HepG2 (cell line): Measurements from ENCODE around the gene MRFAP1L1. TPM values are rescaled to one million over a fixed set of nuclear protein-coding genes. Genes with fewer than 3 reads are reported as not detected.

Source experiments
- ATAC-seq: fragments of 200-7000 bp; cut with Tn5 transposase; 3 replicates; pipeline ENCODE4 v1.9.1; 2020; ENCODE audit warnings: mild to moderate bottlenecking, moderate library complexity
- BruUV-seq: library from RNA; stranded (reverse); fragments of 400-500 nt; replicated peaks from 2 replicates; lab custom pipeline; 2021; lab: Mats Ljungman, UMichigan
- CTCF ChIA-PET: fragments of 300-600 bp; formaldehyde crosslinking; extraction: SDS; loops from one replicate; lab custom pipeline; 2021; ENCODE audit warnings: low total read pairs, inconsistent platforms, low intra/inter-chr PET ratio; lab: Yijun Ruan, JAX
- POLR2A ChIA-PET: fragments of 350-600 bp; sonication (Branson Sonifier 250); formaldehyde crosslinking; loops from one replicate; lab custom pipeline; 2020; ENCODE audit warnings: antibody characterized with exemption, inconsistent platforms; lab: Yijun Ruan, JAX
- DNase-seq: peaks from one replicate; pipeline ENCODE4 v3.0.0-alpha.2; 2015; ENCODE audit warnings: low spot score
- FAIRE-seq: peaks from 3 replicates; lab custom pipeline; 2011; peaks lifted over from hg19 to GRCh38; lab: Jason Lieb, UNC
- H2AFZ ChIP-seq: one replicate; pipeline ENCODE4 v1.6.1; 2011; ENCODE audit warnings: low read length, inconsistent platforms
- H3K27ac ChIP-seq: fragments of 300-600 bp; 3 replicates; pipeline ENCODE4 v1.8.0; 2011; ENCODE audit warnings: mixed run types, mild to moderate bottlenecking, mixed read lengths, low read length, inconsistent platforms; ENCODE audit not compliant: insufficient read depth; ENCODE audit errors: extremely low read length
- H3K27me3 ChIP-seq, 2 experiments: fragments of 200-600 bp in 1 of 2; 2 replicates in 1 of 2; 3 replicates in 1 of 2; pipeline versions ENCODE4 v1.6.0 to v1.8.0; 2011; ENCODE audit warnings: low read length in 2 of 2, mild to moderate bottlenecking in 2 of 2, moderate library complexity in 2 of 2, inconsistent platforms in 1 of 2; ENCODE audit not compliant: insufficient read depth in 2 of 2, control insufficient read depth in 1 of 2
- H3K36me3 ChIP-seq, 2 experiments: fragments of 200-600 bp in 1 of 2; replicated peaks in 1 of 2; 2 replicates in 1 of 2; 3 replicates in 1 of 2; pipeline versions ENCODE4 v1.5.1 to v1.8.0; 2011; ENCODE audit warnings: low read length in 2 of 2, inconsistent platforms in 1 of 2; ENCODE audit not compliant: insufficient read depth in 2 of 2, control insufficient read depth in 1 of 2
- H3K4me1 ChIP-seq: 2 replicates; pipeline ENCODE4 v1.5.1; 2012; ENCODE audit warnings: low read length, inconsistent platforms; ENCODE audit not compliant: insufficient read depth
- H3K4me2 ChIP-seq: 2 replicates; pipeline ENCODE4 v1.6.0; 2011; ENCODE audit warnings: low read depth, low read length, inconsistent platforms
- H3K4me3 ChIP-seq, 3 experiments: fragments of 200-600 bp in 1 of 3; sonication (generic), shearing (Covaris generic) in 1 of 3; replicated peaks in 1 of 3; 2 replicates each; pipeline ENCODE4 v1.5.1; 2011 to 2016; ENCODE audit warnings: low read length in 3 of 3, inconsistent platforms in 2 of 3, low read depth in 2 of 3, mild to moderate bottlenecking in 2 of 3, control low read depth in 1 of 3, mixed read lengths in 1 of 3; ENCODE audit not compliant: insufficient read depth in 1 of 3
- H3K79me2 ChIP-seq: one replicate; pipeline ENCODE4 v1.6.1; 2011; ENCODE audit warnings: low read length, inconsistent platforms; ENCODE audit not compliant: insufficient read depth
- H3K9ac ChIP-seq: 2 replicates; pipeline ENCODE4 v1.6.0; 2011; ENCODE audit warnings: mild to moderate bottlenecking, low read depth, low read length, inconsistent platforms; ENCODE audit not compliant: insufficient read depth
- H3K9me3 ChIP-seq: 2 replicates; pipeline ENCODE4 v1.5.1; 2012; ENCODE audit warnings: mild to moderate bottlenecking, low read length
- H4K20me1 ChIP-seq: 2 replicates; pipeline ENCODE4 v1.6.0; 2011; ENCODE audit warnings: inconsistent platforms, mild to moderate bottlenecking, low read length, moderate library complexity; ENCODE audit not compliant: insufficient read depth
- GLI4 ChIP-seq: sonication (generic); formaldehyde crosslinking; IDR thresholded peaks from 2 replicates; pipeline ENCODE4 v1.5.1; 2020; ENCODE audit warnings: missing genetic modification reagents, mild to moderate bottlenecking, moderate library complexity, borderline replicate concordance
- KLF9 ChIP-seq: IDR thresholded peaks from 2 replicates; pipeline ENCODE4 v1.6.1; 2016; ENCODE audit warnings: low read depth
- NFATC3 ChIP-seq: sonication (generic); formaldehyde crosslinking; IDR thresholded peaks from 2 replicates; pipeline ENCODE4 v1.5.1; 2020; ENCODE audit warnings: mild to moderate bottlenecking, missing genetic modification reagents
- SRSF4 ChIP-seq: fragments of 200-400 bp; formaldehyde crosslinking; IDR thresholded peaks from one replicate; pipeline ENCODE4 v1.6.1; 2018; ENCODE audit warnings: mild to moderate bottlenecking, low read depth, low read length, moderate library complexity; ENCODE audit not compliant: poor library complexity, severe bottlenecking
- ZNF510 ChIP-seq: sonication (generic); formaldehyde crosslinking; IDR thresholded peaks from 2 replicates; pipeline ENCODE4 v1.4.0; 2020; ENCODE audit warnings: low read depth, mild to moderate bottlenecking, missing genetic modification reagents
- ZNF605 ChIP-seq: sonication (generic); formaldehyde crosslinking; IDR thresholded peaks from 2 replicates; pipeline ENCODE4 v1.8.0; 2022; ENCODE audit warnings: mild to moderate bottlenecking, missing genetic modification reagents
- ZSCAN20 ChIP-seq: sonication (generic); formaldehyde crosslinking; IDR thresholded peaks from 2 replicates; pipeline ENCODE4 v1.4.0; 2020; ENCODE audit warnings: missing genetic modification reagents, mild to moderate bottlenecking, borderline replicate concordance
- WGBS: methylation state at CpG from one replicate; pipeline ENCODE4 v1.1.6; 2017; ENCODE audit warnings: low lambda C conversion rate; 5-methylcytosine and 5-hydroxymethylcytosine counted together
- in situ Hi-C: cut with HindIII; loops from 2 replicates; pipeline ENCODE4 v1.10.0; 2017; ENCODE audit warnings: low pct_unique_long_range_greater_than_20kb; ENCODE audit not compliant: extremely low pct_ligation_motif_present
- intact Hi-C: fragments of 100-400 bp; cut with micrococcal nuclease; formaldehyde crosslinking; loops from one replicate; pipeline ENCODE4 v1.10.0; 2022; ENCODE audit not compliant: unreplicated experiment
- polyA plus RNA-seq, 8 experiments: library from polyadenylated mRNA; depleted of rRNA in 3 of 8; stranded (reverse) in 7 of 8; unstranded in 1 of 8; fragments of >200 nt; fragmentation: Illumina TruSeq in 4 of 8; extraction: Trizol in 4 of 8; gene quantifications; 2 replicates each; pipeline versions ENCODE4 v1.2.1 to v1.2.3, GENCODE V29; 2011 to 2016; ENCODE audit warnings: low read depth in 4 of 8, missing spikeins in 1 of 8, mixed read lengths in 1 of 8; ENCODE audit not compliant: insufficient read depth in 1 of 8
- total RNA-seq, 5 experiments: library from RNA; depleted of rRNA; stranded (reverse); fragments of >200 nt; fragmentation: Illumina TruSeq; extraction: Trizol; gene quantifications; 2 replicates each; pipeline ENCODE4 v1.2.3, GENCODE V29; 2016; ENCODE audit warnings: low read depth in 1 of 5
- TF ChIP-seq, protein P1 (sequence below): sonication (generic); formaldehyde crosslinking; IDR thresholded peaks from 2 replicates; pipeline ENCODE4 v1.4.0; 2020; ENCODE audit warnings: missing genetic modification reagents, mild to moderate bottlenecking, borderline replicate concordance
- TF ChIP-seq, protein P2 (sequence below): sonication (generic); formaldehyde crosslinking; IDR thresholded peaks from 2 replicates; pipeline ENCODE4; 2020; ENCODE audit warnings: missing genetic modification reagents, mild to moderate bottlenecking, borderline replicate concordance
- TF ChIP-seq, protein P3 (sequence below): sonication (generic); formaldehyde crosslinking; IDR thresholded peaks from 2 replicates; pipeline ENCODE4 v1.5.1; 2020; ENCODE audit warnings: missing genetic modification reagents, mild to moderate bottlenecking, borderline replicate concordance
- TF ChIP-seq, protein P4 (sequence below): IDR thresholded peaks from 2 replicates; pipeline ENCODE4 v1.6.1; 2016; ENCODE audit warnings: control low read depth

The MRFAP1L1 gene
- total and polyA plus RNA-seq, 2 of the 13 experiments (the other 11 are each of a cell fraction or from before 2014, with no cell fraction given): 44.8 to 76.6 TPM

DNA sequence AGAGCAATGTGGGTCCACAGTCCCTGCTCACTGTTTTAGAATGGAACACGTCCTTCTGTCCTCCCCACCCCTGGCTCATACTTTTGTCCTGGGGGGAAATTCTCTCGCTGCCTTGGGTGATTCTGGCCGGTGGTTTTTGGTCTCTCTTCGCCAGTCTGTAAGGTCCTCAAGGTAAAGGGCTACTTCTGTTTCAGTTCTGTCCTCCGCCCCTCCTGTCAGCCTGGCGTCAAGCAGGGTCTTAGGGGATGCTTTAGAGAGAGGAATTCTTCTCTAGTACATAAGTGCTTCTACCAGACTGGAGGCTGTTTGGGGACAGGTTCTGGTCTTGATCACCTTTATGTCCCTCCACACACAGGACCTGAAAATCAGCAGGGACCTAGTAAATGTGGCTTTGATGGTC lies 617 bp upstream of the MRFAP1L1 start:
- BruUV-seq: no TSS peak
- Histone ChIP-seq H3K9me3 (no peaks in the 10 kb centered on the region), H3K79me2 (peaks cover 44% of the 10 kb centered on the region), H3K4me3 (peak overlapping the region; percentile 64 to 92 (median 90)), H3K4me2 (peak overlapping the region; percentile 94), H3K4me1 (peaks cover 50% of the 10 kb centered on the region), H4K20me1 (peaks cover 12% of the 10 kb centered on the region; the same call in 1 of the 2 replicates), H3K36me3 (no peaks in the 10 kb centered on the region; a peak in 1 of 5 replicates), H3K27ac (peak overlapping the region; percentile 52), H3K27me3 (peaks cover 0 to 6% of the 10 kb centered on the region in 2 experiments; a peak in 1 of 5 replicates), H3K9ac (peak overlapping the region; percentile 84), H2AFZ (peak overlapping the region; percentile 83)
- ChIA-PET POLR2A (interaction anchor here (0.8 to 2.6 kb wide), 18 partner anchors 11 to 357 kb away, joined by 3 to 25 read pairs (median 4); partner anchors contain the start of genes GRPEL1, MRFAP1, S100P and TBC1D14), CTCF (no interaction called here)
- ATAC-seq: peak; percentile 20; the same call in 2 of the 3 replicates
- DNase-seq: no peak
- in situ Hi-C loops (no loop called here), intact Hi-C loops (loop anchor here (1.0 kb wide), 1 partner anchor 37 kb away; no protein-coding TSS in a partner anchor)
- TF ChIP-seq ZNF510 (CRISPR knock-in tag): no peak
- TF ChIP-seq ZNF605 (CRISPR knock-in tag): 0 out of 2 replicates have a peak, but pooled peaks have one; percentile 3
- no peak for TF ChIP-seq ZSCAN20 (CRISPR knock-in tag)
- TF ChIP-seq GLI4: 0 out of 2 replicates have a peak, but pooled peaks have one; percentile 33
- TF ChIP-seq, protein P1, sequence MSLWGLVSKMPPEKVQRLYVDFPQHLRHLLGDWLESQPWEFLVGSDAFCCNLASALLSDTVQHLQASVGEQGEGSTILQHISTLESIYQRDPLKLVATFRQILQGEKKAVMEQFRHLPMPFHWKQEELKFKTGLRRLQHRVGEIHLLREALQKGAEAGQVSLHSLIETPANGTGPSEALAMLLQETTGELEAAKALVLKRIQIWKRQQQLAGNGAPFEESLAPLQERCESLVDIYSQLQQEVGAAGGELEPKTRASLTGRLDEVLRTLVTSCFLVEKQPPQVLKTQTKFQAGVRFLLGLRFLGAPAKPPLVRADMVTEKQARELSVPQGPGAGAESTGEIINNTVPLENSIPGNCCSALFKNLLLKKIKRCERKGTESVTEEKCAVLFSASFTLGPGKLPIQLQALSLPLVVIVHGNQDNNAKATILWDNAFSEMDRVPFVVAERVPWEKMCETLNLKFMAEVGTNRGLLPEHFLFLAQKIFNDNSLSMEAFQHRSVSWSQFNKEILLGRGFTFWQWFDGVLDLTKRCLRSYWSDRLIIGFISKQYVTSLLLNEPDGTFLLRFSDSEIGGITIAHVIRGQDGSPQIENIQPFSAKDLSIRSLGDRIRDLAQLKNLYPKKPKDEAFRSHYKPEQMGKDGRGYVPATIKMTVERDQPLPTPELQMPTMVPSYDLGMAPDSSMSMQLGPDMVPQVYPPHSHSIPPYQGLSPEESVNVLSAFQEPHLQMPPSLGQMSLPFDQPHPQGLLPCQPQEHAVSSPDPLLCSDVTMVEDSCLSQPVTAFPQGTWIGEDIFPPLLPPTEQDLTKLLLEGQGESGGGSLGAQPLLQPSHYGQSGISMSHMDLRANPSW (CRISPR knock-in tag): peak; percentile 12; the same call in 1 of the 2 replicates
- TF ChIP-seq, protein P2, sequence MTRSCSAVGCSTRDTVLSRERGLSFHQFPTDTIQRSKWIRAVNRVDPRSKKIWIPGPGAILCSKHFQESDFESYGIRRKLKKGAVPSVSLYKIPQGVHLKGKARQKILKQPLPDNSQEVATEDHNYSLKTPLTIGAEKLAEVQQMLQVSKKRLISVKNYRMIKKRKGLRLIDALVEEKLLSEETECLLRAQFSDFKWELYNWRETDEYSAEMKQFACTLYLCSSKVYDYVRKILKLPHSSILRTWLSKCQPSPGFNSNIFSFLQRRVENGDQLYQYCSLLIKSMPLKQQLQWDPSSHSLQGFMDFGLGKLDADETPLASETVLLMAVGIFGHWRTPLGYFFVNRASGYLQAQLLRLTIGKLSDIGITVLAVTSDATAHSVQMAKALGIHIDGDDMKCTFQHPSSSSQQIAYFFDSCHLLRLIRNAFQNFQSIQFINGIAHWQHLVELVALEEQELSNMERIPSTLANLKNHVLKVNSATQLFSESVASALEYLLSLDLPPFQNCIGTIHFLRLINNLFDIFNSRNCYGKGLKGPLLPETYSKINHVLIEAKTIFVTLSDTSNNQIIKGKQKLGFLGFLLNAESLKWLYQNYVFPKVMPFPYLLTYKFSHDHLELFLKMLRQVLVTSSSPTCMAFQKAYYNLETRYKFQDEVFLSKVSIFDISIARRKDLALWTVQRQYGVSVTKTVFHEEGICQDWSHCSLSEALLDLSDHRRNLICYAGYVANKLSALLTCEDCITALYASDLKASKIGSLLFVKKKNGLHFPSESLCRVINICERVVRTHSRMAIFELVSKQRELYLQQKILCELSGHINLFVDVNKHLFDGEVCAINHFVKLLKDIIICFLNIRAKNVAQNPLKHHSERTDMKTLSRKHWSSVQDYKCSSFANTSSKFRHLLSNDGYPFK (CRISPR knock-in tag): no peak
- TF ChIP-seq SRSF4: no peak
- TF ChIP-seq NFATC3 (CRISPR knock-in tag): 0 out of 2 replicates have a peak, but pooled peaks have one; percentile 44
- TF ChIP-seq, protein P3, sequence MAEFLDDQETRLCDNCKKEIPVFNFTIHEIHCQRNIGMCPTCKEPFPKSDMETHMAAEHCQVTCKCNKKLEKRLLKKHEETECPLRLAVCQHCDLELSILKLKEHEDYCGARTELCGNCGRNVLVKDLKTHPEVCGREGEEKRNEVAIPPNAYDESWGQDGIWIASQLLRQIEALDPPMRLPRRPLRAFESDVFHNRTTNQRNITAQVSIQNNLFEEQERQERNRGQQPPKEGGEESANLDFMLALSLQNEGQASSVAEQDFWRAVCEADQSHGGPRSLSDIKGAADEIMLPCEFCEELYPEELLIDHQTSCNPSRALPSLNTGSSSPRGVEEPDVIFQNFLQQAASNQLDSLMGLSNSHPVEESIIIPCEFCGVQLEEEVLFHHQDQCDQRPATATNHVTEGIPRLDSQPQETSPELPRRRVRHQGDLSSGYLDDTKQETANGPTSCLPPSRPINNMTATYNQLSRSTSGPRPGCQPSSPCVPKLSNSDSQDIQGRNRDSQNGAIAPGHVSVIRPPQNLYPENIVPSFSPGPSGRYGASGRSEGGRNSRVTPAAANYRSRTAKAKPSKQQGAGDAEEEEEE (CRISPR knock-in tag): no peak
- TF ChIP-seq, protein P4, sequence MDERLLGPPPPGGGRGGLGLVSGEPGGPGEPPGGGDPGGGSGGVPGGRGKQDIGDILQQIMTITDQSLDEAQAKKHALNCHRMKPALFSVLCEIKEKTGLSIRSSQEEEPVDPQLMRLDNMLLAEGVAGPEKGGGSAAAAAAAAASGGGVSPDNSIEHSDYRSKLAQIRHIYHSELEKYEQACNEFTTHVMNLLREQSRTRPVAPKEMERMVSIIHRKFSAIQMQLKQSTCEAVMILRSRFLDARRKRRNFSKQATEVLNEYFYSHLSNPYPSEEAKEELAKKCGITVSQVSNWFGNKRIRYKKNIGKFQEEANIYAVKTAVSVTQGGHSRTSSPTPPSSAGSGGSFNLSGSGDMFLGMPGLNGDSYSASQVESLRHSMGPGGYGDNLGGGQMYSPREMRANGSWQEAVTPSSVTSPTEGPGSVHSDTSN (CRISPR knock-in tag): peak; percentile 0; the same call in 1 of the 2 replicates
- no peak for TF ChIP-seq KLF9 (CRISPR knock-in tag)
- 0% methylated on average over 6 of the region's 6 CpGs for WGBS
- no peak for FAIRE-seq
